ENCODE data around the gene SPATA31C2. TPM values are rescaled to one million over a fixed set of nuclear protein-coding genes. Genes with fewer than 3 reads are reported as not detected.

SPATA31C2 gene
- not detected in 5 replicates for total RNA-seq (2022; extraction: Qiagen RNA extraction; ENCODE audit: low read depth)

DNA sequence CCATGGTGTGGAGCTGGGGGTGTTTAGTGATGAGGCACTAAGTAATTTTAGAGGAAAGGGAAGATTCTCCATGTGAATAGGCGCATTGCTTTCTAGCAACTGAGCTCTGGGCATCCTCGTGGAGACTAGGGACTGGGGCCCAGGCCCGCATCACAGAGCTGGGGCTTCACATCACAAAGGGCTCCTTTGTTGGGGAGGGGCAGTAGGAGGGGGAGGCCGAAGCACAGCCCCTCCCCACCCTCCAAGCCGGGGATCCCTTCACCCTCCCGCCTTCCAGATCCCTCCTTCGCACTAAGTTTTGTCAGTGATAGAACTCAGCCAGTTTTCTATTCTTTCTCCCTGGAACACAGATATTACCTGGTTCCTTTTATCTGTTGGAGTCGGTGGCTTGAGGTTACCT is at the start of gene SPATA31C2:
Gene SPATA31C2 (minus strand): TSS at position 101 of the 400 bp plus-strand sequence. CDS start 29 bp downstream, at position 72.

Other genes starting within 250 kb of the SPATA31C2 start
- gene SPATA31C1, start 220.5 kb downstream of the SPATA31C2 start, total RNA-seq (2022; extraction: Qiagen RNA extraction; ENCODE audit: low read depth) = not detected in 5 replicates
- 7.4 to 9.2 TPM (median 8.2 TPM) in 5 replicates for gene CDK20, start 163.9 kb downstream of the SPATA31C2 start, total RNA-seq (2022; extraction: Qiagen RNA extraction; ENCODE audit: low read depth)
- gene SPIN1, start 250.0 kb upstream of the SPATA31C2 start, total RNA-seq (2022; extraction: Qiagen RNA extraction; ENCODE audit: low read depth) = 37.5 to 46.4 TPM (median 44.5 TPM) in 5 replicates